Activated CD4-positive, alpha-beta T cell treated with anti-CD3 and anti-CD28 coated beads, Interleukin-2, Interleukin-6, amounts not matched to agents 100 ng/mL and 50 ng/mL, durations not matched to agents 16 hours and 8 hours (primary cell): ENCODE results near the gene PDCD4.

Experiments used
- DNase-seq: peaks from one replicate; pipeline ENCODE4 v3.0.0-alpha.2; 2020

Gene PDCD4

DNA sequence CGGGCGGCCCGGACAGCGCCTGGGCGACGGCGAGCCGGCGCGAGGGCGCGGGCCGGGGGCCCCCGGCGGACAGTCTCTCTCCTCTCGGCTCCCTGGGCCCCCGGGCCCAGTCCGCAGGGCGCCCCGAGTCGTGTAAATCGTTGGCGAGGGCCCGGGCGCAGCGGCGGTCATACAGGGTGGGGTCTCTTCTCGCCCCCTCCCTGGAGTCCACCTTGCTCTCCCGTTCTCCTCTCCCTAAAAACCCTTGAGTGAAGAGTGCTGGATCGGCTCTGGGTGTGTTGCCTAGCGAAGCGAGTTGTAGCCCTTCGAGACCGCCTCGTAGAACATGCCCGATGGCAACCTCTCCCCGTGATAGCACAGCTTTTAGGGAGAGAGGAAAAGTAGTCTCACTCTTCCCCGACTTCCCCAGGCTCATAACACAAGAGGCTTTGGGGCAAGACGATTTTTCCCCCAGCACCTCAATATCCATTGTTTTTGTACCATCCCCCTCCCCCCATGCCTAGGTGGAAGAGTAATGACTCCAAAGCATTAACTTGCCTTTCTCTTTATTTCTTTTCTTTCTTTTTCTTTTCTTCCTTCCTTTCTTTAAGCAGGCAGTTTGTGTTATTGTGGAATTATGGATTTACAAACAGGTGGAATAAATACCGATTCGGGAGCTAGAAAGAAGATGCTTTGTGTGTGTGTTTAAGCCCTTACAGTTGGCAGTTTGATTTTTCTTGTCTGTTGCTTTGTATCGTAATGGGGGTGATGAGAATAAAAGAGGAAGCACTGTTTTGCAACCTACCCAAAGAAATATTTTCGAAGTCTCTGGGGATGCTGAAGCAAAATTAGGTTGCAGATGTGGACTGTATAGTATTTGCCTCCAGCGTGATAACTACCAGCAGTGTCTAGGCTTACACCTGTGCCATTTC is 48.5 kb downstream of the PDCD4 start:
- DNase-seq = peak; percentile 28

GRCh38 chr10:110923856-110924493 is 52.2 kb downstream of the PDCD4 start:
- DNase-seq = peak; percentile 34

DNA sequence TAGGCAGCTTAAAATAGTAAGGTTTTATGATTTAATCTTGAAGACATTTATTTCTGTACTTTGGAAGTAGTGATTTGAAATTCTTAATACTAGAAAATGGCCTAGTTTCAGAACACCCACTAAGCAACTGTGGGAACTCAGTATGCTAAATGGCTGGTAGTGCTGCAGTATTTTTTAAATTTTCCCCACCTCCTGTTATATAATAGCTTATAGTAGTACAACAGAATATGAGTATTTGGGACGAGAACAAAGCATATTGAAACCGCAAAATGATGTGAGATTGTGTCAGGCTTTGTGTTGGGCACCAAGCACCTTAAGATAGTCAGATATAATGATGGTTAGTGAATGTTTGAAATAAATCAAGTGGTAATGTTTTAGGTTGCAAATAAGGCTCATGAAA is 55.7 kb downstream of the PDCD4 start:
- no peak for DNase-seq

- DNase-seq = no peak
Measured at GRCh38 chr10:110931769-110932381, 60.1 kb downstream of the PDCD4 start.

GRCh38 chr10:110932505-110933180 is 60.9 kb downstream of the PDCD4 start:
- no peak for DNase-seq

GRCh38 chr10:110936757-110937156 is 65.0 kb downstream of the PDCD4 start:
- DNase-seq = no peak

- no peak for DNase-seq
Measured at GRCh38 chr10:110939419-110939818, 67.7 kb downstream of the PDCD4 start.

DNA sequence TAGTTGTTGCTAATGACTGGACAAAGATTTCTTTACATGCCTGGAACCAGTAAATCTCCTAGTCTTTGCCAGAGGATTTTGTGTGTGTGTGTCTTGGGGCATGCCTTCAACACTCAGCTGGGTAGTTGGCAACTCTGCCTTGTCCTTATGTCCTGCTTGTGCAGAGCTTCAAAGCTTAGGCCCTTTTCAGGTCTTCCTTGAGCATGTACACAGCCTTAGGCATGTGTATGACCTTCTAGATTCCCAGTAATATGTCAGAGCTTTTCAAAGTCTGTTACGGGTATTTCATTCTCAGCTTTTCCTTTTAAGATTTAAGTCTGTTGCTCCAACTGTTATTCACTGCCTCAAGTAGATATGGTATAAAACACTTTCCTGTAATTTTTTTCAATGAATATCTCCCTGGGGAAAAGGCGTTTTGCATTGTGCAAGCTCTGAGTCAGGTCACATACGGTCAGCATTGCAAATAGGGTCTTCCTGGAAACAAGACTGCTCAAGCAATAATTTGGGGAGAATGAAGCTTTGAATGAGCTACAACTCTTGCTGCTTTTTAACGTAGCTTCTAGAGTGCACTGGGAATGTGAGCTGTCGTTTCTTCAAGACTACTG is 73.2 kb downstream of the PDCD4 start:
- DNase-seq = no peak

DNA sequence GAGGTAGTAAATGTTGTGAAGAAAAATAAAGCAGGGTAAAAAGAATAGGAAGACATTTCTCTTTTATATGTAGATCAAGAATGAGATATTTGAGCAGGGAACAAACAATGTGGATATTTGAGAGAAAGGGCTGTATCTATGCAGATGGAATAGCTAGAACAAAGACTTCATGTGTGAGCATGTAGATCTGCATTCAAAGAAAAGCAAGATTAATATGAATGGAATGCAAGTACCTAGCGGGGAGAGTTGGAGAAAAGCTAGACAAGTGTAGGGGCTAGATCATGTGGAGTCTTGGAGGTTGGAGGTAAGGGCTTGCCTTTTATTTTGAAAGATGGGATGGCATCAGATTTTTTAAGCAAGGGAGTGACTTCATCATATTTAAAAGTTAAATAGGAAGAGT is 74.8 kb downstream of the PDCD4 start:
- no peak for DNase-seq

DNA sequence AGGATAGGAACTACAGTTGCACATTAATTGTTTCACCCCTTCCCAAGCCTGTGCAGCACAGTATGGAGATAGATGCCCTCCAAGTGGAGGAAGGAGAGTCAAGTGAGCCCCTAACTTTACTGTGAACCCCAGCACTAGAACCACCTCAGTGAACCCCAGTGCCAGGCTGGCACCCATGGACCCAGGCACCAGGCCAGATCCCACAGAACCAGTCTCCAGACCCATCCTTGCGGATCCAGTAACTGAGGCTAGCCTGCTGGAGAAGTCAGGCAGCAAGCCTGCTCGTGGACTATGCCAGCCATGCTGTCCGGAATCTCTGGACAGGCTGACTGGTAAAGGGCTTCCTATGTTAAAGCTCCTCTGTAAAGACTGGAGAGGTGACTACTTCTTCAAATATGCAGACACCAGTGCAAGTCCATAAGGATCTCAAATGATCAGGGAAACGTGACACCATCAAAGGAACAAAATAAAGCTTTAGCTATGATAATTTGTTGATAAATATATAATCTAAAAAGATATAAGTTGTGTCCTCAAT is 75.4 kb downstream of the PDCD4 start:
- no peak for DNase-seq
